Activated CD8-positive, alpha-beta T cell treated with anti-CD3 and anti-CD28 coated beads, Interleukin-2, amount 10 ng/mL, durations not matched to agents 7 days and 5 days (primary cell): ENCODE measurements around the gene LIPN. TPM values are rescaled to one million over a fixed set of nuclear protein-coding genes. Genes with fewer than 3 reads are reported as not detected.

Experiments
- ATAC-seq: fragments of 150-1000 bp; cut with Tn5 transposase; one replicate; pipeline ENCODE4 v1.10.0; 2021; ENCODE audit warnings: moderate library complexity
- CTCF ChIA-PET: fragments of 350-600 bp; sonication (Branson Sonifier 250); formaldehyde crosslinking; loops from one replicate; lab custom pipeline; 2021; ENCODE audit warnings: antibody characterized with exemption; lab: Charles Lee
- POLR2A ChIA-PET: fragments of 350-600 bp; sonication (Branson Sonifier 250); formaldehyde crosslinking; loops from one replicate; lab custom pipeline; 2021; ENCODE audit warnings: antibody characterized with exemption; lab: Charles Lee
- DNase-seq: peaks from one replicate; pipeline ENCODE4 v3.0.0-alpha.2; 2020
- H3K27ac Mint-ChIP-seq: one replicate; pipeline ENCODE4 v1.8.0; 2021; ENCODE audit warnings: mild to moderate bottlenecking, mixed read lengths
- H3K27me3 Mint-ChIP-seq: one replicate; pipeline ENCODE4 v1.8.0; 2021; ENCODE audit warnings: low read depth, mixed read lengths
- H3K36me3 Mint-ChIP-seq: one replicate; pipeline ENCODE4 v1.8.0; 2021; ENCODE audit warnings: low read depth, mixed read lengths
- H3K4me1 Mint-ChIP-seq: one replicate; pipeline ENCODE4 v1.8.0; 2021; ENCODE audit warnings: low read depth, mixed read lengths
- H3K4me3 Mint-ChIP-seq: one replicate; pipeline ENCODE4 v1.8.0; 2021; ENCODE audit warnings: mild to moderate bottlenecking, mixed read lengths
- H3K9me3 Mint-ChIP-seq: one replicate; pipeline ENCODE4 v1.8.0; 2022; ENCODE audit warnings: mixed read lengths; ENCODE audit not compliant: insufficient read depth
- total RNA-seq, 2 experiments: library from RNA; stranded (reverse); gene quantifications; one replicate each; pipeline ENCODE4 v1.2.3, GENCODE V29; 2021

Gene LIPN
- total RNA-seq, 2 experiments from 2014 or later: not detected

DNA sequence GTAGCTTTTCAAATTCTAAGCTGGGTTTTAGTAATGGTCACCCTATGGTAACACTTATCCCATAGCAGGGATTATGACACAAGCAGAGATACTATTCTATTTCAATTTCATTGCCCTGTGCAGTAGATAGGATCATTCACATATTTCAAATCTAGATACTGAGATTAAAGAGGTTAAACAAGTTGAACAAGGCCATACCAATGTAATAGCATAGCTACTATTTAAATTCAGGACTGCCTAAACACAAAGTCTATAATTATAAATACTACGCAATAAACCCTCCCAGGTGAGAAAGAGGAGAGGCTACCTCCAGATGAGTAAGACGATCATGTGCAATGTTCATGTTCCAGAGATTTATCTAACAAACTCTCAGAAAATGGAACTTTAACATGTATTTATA lies 43.8 kb downstream of the LIPN start:
- Mint-ChIP-seq H3K27me3 (peaks cover 4% of the 10 kb centered on the region), H3K4me3 (no peak overlapping the region), H3K9me3 (no peaks in the 10 kb centered on the region), H3K27ac (no peak overlapping the region), H3K4me1 (peaks cover 3% of the 10 kb centered on the region), H3K36me3 (no peaks in the 10 kb centered on the region)
- DNase-seq (no peak), ATAC-seq (no peak)
- ChIA-PET POLR2A (interaction anchor here (0.6 kb wide), 1 partner anchor 60 kb away, joined by 3 read pairs; no protein-coding TSS in a partner anchor), CTCF (interaction anchor here (0.6 to 1.7 kb wide), 5 partner anchors 32 to 238 kb away, joined by 3 to 10 read pairs (median 3); no protein-coding TSS in a partner anchor)

DNA sequence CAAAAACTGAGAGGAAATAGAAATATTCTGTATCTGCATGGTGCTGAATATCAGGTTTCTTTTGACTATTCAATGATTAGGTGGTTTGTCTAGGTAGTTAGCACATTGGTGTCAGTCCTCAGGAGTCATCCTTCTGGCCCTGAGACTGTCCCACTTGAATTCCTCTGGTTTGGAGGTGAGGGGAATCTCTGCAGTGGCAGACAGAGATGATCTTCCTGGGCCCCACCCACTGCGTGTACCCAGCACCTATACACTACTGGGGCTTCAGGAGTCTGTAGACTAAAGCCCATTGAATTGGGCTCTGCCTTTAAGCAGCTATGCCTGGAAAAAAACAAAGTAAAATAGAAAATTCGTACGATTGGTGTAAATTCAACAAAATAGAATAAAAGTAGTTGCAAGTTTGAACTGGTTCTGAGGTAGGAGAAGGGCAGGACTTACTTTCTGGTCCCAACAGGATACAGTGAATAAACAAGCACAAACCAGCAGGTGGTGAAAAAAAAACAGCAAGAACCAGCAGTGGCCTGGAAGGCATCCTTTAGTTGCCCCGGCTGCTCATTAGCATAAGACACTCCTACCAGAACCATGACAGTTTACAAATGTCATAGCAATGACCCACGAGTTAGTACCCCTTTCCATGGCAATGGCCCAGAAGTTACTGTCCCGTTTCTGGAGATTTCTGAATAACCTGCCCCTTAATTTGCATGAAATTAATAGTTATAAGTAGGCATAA lies 44.4 kb downstream of the LIPN start:
- Mint-ChIP-seq H3K27ac (no peak overlapping the region), H3K27me3 (peaks cover 4% of the 10 kb centered on the region), H3K4me3 (no peak overlapping the region), H3K36me3 (no peaks in the 10 kb centered on the region), H3K4me1 (peaks cover 3% of the 10 kb centered on the region), H3K9me3 (no peaks in the 10 kb centered on the region)
- no peak for ATAC-seq
- ChIA-PET POLR2A (interaction anchor here (0.6 kb wide), 1 partner anchor 60 kb away, joined by 3 read pairs; no protein-coding TSS in a partner anchor), CTCF (interaction anchor here (0.6 to 1.6 kb wide), 2 partner anchors 129 to 239 kb away, joined by 3 to 4 read pairs; no protein-coding TSS in a partner anchor)
- no peak for DNase-seq

DNA sequence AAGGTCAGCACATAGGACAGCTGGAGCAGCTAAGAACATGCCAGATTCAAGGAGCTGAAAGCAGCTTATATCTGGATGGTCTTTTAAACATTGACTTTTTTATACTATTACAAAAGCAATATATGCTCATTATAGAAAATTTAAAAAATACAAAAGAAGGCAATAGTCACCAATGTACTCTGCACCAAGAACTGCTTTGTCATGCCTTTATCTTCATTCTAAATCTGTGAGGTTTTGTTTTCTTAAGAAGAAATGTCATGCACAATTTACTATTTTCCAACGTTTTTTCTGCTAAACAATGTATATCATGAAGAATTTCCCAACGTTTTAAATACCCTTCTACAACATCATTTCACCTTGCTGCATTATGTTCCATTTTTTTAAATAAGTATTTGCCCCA lies 45.5 kb downstream of the LIPN start:
- Mint-ChIP-seq H3K36me3 (no peaks in the 10 kb centered on the region), H3K9me3 (no peaks in the 10 kb centered on the region), H3K27me3 (peaks cover 4% of the 10 kb centered on the region), H3K4me3 (no peak overlapping the region), H3K4me1 (peaks cover 7% of the 10 kb centered on the region), H3K27ac (no peak overlapping the region)
- CTCF ChIA-PET: no interaction called here
- ATAC-seq (no peak), DNase-seq (no peak)
- POLR2A ChIA-PET: no interaction called here

DNA sequence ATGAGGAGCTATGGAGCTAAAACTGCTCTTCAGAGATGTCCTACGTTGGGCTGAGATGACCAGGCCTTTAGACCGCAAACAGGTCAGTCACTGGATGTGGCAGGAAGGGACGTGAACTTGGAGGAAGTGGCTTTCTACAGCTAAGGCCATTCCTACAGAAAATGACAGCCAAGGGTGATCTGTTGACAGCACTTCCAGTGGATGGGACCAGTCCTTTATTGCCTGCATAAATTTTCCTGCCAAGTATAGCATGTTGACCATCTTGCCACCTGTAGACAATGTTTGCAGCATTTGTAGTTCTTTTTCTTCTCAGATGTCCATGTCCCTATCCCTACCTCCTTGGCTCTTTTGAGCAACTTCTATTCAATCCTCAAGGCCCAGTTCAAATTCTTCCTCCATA lies 46.1 kb downstream of the LIPN start:
- Mint-ChIP-seq H3K27me3 (peaks cover 7% of the 10 kb centered on the region), H3K9me3 (no peaks in the 10 kb centered on the region), H3K36me3 (no peaks in the 10 kb centered on the region), H3K4me3 (no peak overlapping the region), H3K4me1 (peaks cover 8% of the 10 kb centered on the region), H3K27ac (no peak overlapping the region)
- ATAC-seq (no peak), DNase-seq (no peak)
- ChIA-PET CTCF (interaction anchor here (1.2 kb wide), 1 partner anchor 223 kb away, joined by 3 read pairs; the partner anchor contains the start of gene RNLS), POLR2A (no interaction called here)

DNA sequence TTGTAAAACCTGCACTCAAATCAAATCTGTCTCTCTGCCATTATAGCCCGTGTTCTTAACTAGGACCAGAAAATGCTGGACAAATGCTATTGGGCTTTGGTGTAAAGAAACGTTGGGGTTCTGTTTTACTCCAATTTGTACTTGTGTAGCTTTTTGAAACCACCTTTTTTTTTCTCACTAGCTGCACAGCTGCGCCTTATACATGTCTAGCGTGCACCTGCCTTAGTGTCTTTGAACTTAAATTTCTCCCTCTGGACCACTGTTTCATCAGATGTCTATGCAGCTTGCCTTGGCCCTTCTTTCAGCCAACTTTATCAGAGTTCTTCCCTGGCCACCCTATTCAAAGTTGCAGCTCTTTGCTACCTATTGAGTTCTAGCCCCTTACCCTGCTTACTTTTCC lies 49.8 kb downstream of the LIPN start:
- Mint-ChIP-seq H3K27me3 (peaks cover 2% of the 10 kb centered on the region), H3K9me3 (no peaks in the 10 kb centered on the region), H3K4me3 (no peak overlapping the region), H3K27ac (no peak overlapping the region), H3K36me3 (no peaks in the 10 kb centered on the region), H3K4me1 (peaks cover 8% of the 10 kb centered on the region)
- ATAC-seq: no peak
- POLR2A ChIA-PET: no interaction called here
- CTCF ChIA-PET: interaction anchor here (0.8 to 5.8 kb wide), 16 partner anchors 9 to 125 kb away, joined by 3 to 49 read pairs (median 6); no protein-coding TSS in a partner anchor
- no peak for DNase-seq

DNA sequence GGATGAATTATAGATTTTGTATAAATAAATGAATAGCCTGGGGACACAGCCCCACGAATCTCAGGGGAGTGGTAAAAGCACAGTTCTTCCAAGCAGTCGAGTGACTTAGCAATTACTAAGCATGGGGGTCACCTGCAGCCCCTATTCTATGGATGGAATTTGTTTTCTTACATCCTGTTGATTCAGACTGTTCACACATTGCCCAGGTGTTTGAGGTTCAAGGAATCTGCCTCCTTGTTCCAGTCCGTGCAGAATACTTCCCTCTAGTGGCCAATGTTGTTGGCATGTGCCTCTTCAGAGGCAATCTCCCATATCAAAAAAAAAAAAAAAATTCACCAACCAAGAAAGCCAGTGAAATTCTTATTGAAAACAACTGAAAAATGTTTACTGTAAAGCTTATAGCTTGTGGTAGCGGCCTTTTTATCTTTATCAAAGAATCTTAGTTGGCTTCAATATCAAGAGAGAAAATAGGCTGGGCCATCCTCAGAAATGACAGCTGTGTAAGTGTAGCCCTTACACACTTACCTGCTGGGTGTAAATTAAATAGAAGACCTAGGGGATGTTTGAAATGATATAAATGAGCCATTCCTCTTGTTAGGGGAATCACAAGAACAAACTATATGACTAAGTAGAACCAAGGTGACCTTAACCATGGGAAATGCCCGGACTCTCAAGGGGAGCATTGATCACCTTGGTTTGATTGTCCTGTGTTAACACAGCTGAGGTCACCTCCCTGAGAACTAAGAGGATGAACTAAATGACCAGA lies 50.6 kb downstream of the LIPN start:
- Mint-ChIP-seq H3K4me3 (no peak overlapping the region), H3K36me3 (no peaks in the 10 kb centered on the region), H3K4me1 (peaks cover 13% of the 10 kb centered on the region), H3K27ac (no peak overlapping the region), H3K27me3 (peaks cover 2% of the 10 kb centered on the region), H3K9me3 (no peaks in the 10 kb centered on the region)
- ATAC-seq (peak; percentile 82), DNase-seq (peak; percentile 57)
- ChIA-PET POLR2A (interaction anchor here (0.7 kb wide), 1 partner anchor 14 kb away, joined by 3 read pairs; no protein-coding TSS in a partner anchor), CTCF (interaction anchor here (0.6 to 5.8 kb wide), 34 partner anchors 8 to 931 kb away, joined by 3 to 49 read pairs (median 4); partner anchors contain the start of genes LIPN and RNLS)

DNA sequence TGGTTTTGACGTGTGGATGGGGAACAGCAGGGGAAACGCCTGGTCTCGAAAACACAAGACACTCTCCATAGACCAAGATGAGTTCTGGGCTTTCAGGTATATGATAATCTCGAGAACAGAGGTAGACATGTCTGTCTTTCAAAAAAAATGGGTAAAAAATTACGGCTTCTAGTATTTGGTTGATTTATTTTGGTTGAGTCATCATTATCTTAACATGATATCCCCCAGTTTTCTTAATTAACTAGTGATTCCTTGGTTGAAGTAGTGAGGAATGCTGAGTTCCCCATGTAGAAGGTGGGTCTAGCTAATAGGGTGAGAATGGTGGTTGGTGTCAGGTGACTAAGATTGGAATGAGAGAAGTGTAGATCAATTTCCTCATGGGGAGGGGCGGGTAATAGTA lies 53.4 kb downstream of the LIPN start:
- peaks cover 2% of the 10 kb centered on the region for H3K27me3 Mint-ChIP-seq

DNA sequence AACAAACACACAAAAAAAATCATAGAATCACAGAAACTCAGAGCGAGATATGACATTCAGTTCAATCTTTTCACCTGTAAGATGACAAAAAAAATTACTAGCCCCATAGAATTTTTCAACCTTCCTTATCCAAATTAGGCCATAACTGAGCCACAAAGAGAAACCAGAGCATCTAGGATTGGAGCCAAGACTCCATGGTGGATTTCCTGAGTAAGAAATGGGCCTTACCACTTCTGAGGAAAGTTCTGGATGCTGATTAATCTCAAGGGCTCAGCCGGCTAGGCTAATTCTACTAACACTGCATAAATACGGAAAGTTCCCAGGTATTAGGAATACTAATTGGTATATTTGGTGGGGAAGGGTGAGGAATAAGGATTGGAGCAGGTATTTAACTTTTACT lies 59.5 kb downstream of the LIPN start:
- no peaks in the 10 kb centered on the region for H3K9me3 Mint-ChIP-seq
- peaks cover 3% of the 10 kb centered on the region for H3K36me3 Mint-ChIP-seq
- POLR2A ChIA-PET: no interaction called here
- H3K4me1 Mint-ChIP-seq: peaks cover 16% of the 10 kb centered on the region
- no peak for ATAC-seq
- no peak for DNase-seq
- no peaks in the 10 kb centered on the region for H3K27me3 Mint-ChIP-seq
- CTCF ChIA-PET: interaction anchor here (2.2 kb wide), 1 partner anchor 10 kb away, joined by 8 read pairs; no protein-coding TSS in a partner anchor
- no peak overlapping the region for H3K4me3 Mint-ChIP-seq
- no peak overlapping the region for H3K27ac Mint-ChIP-seq

More for the DNA sequence above, 53.4 kb downstream of the LIPN start:
- ChIA-PET POLR2A (interaction anchor here (0.6 kb wide), 1 partner anchor 11 kb away, joined by 3 read pairs; no protein-coding TSS in a partner anchor), CTCF (interaction anchor here (0.6 to 5.8 kb wide), 6 partner anchors 9 to 125 kb away, joined by 3 to 49 read pairs (median 4); no protein-coding TSS in a partner anchor)
- DNase-seq (no peak), ATAC-seq (no peak)
- Mint-ChIP-seq H3K36me3 (no peaks in the 10 kb centered on the region), H3K27ac (no peak overlapping the region), H3K9me3 (no peaks in the 10 kb centered on the region), H3K4me1 (peaks cover 19% of the 10 kb centered on the region), H3K4me3 (no peak overlapping the region)

DNA sequence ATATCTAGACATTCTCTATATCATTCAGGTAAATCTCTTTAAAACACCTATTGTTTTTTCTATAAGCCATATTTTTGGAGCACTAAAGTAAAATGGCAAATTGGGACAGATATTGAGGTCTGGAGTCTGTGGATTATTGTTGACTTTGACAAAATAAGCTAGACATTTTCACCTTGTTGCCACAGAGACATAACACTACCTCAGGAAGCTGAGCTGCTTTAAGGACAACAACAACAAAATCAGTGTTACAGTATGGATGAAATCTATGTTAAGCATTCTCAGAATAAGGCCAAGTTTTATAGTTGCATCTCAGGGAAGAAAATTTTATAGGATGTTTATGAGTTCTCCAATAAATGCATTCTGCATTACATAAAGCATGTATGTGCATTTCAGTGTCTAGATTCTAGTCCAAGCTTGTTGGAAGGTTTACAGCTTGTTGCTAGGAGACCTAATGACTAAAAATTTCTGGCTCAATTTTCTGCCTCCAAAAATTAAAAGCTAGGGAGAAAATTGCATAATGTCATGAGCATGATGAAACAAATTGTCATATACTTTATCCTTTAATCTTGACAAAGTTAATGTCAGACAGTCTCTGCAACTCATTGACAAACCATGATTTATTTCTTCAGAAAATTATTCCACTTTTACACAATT lies 61.1 kb downstream of the LIPN start:
- Mint-ChIP-seq H3K9me3 (no peaks in the 10 kb centered on the region), H3K36me3 (peaks cover 7% of the 10 kb centered on the region), H3K27ac (no peak overlapping the region), H3K4me3 (no peak overlapping the region), H3K4me1 (peaks cover 23% of the 10 kb centered on the region), H3K27me3 (no peaks in the 10 kb centered on the region)
- ChIA-PET POLR2A (interaction anchor here (0.9 kb wide), 1 partner anchor 170 kb away, joined by 3 read pairs; no protein-coding TSS in a partner anchor), CTCF (interaction anchor here (0.5 to 2.0 kb wide), 11 partner anchors 8 to 532 kb away, joined by 3 to 16 read pairs (median 5); partner anchors contain the start of gene RNLS)
- DNase-seq (no peak), ATAC-seq (no peak)

DNA sequence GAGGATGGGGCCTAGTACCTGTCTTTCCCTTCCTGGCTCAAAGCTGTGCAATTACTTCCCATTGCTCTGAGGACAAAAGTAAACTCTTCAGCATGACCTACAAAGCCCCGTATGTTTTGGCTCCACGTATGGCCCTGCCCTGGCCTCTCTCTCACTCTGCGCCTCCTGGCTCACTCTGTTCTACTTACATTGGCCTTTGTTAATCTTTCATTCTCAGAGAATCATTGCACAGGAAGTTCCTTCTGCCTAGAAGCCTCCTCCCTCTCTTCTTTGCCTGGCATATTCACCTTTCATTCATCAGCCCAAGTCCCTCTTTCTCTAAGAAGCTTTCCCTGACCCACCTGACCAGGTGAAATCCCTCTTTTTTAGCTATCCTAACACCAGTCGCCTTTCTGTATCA lies 66.6 kb downstream of the LIPN start:
- CTCF ChIA-PET: interaction anchor here (0.7 to 6.1 kb wide), 5 partner anchors 9 to 666 kb away, joined by 3 to 59 read pairs (median 11); partner anchors contain the start of gene RNLS
- peaks cover 25% of the 10 kb centered on the region for H3K36me3 Mint-ChIP-seq
- POLR2A ChIA-PET: interaction anchor here (0.6 to 1.7 kb wide), 2 partner anchors 54 to 505 kb away, joined by 3 to 8 read pairs; partner anchors contain the start of gene STAMBPL1
- no peak overlapping the region for H3K4me3 Mint-ChIP-seq
- H3K27me3 Mint-ChIP-seq: no peaks in the 10 kb centered on the region
- peak overlapping the region; percentile 75 for H3K27ac Mint-ChIP-seq
- peaks cover 66% of the 10 kb centered on the region for H3K4me1 Mint-ChIP-seq
- ATAC-seq (no peak), DNase-seq (no peak)
- no peaks in the 10 kb centered on the region for H3K9me3 Mint-ChIP-seq

DNA sequence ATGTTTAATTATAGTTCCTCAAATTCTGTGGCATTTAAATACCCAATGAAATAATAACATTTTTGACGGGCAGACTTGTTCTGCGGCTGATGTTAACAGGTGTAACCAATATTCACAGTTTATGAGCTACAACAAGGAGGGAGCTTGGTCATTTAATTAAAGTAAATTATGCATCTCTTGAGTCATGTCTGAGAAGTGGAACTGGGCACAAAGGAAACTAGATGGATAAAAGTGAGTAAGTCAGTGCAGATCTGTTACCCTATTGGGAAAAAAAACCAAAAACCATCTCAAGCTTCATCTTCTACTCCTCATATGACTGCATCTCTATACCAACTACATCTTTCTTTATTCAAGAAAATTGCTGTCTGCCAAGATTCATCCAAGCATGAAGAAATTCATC lies 67.9 kb downstream of the LIPN start:
- Mint-ChIP-seq H3K27ac (no peak overlapping the region), H3K4me1 (peaks cover 76% of the 10 kb centered on the region), H3K27me3 (no peaks in the 10 kb centered on the region), H3K4me3 (no peak overlapping the region), H3K9me3 (no peaks in the 10 kb centered on the region), H3K36me3 (peaks cover 25% of the 10 kb centered on the region)
- DNase-seq (no peak), ATAC-seq (no peak)
- ChIA-PET CTCF (interaction anchor here (1.0 to 6.1 kb wide), 5 partner anchors 8 to 139 kb away, joined by 3 to 59 read pairs (median 11); no protein-coding TSS in a partner anchor), POLR2A (interaction anchor here (1.7 kb wide), 1 partner anchor 52 kb away, joined by 8 read pairs; the partner anchor contains the start of gene STAMBPL1)
